D341Med (cell line): Measurements from ENCODE around the gene LRBA.
"Not testable (repeated sequence)": the region's sequence is repeated elsewhere in the genome, so short reads cannot be mapped to it uniquely, and the experiment has no call there.

ENCODE experiments used
- DNase-seq: peaks from one replicate; pipeline ENCODE4 v3.0.0; 2012; ENCODE audit warnings: low spot score

Gene LRBA

GRCh38 chr4:151014521-151015458, at the start of gene LRBA:
Gene LRBA, minus strand, starts transcription at chr4:151015284. Its CDS starts 642 bp downstream, at chr4:151014642.
- peak; percentile 85 for DNase-seq

DNA sequence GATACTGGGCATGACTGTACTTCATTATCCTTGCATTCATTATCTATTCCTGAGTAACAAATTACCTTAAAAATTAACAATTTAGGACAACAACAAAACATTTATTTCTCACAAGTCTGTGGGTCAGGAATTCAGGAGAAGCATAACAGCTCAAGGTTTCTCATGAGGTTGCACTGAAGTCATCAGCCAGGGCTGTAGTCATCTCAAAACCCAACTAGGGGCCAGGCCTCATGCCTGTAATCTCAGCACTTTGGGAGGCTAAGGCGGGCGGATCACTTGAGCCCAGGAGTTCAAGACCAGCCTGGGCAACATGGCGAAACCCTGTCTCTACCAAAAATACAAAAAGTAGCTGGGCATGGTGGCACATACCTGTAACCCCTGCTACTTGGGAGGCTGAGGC, 48.1 kb upstream of the LRBA start:
- DNase-seq: not testable (repeated sequence)

DNA sequence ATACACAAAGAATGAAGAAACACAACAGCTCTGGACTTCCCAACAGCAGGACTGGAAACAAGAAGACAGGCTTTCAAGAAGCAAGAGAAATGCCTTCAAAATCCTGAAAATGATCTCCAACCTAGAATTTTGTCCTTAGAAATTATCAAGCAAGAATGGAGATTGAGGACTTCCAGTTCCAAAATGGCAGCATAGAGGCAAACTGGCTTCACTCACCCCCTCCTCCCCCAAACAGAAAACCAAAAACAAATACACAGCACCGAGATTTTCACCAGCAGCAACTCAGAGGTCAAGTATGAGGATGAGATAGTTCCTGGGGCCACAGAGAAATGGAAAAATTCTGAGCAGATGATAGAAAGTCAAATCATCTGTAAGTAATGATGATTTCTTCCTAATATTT, 40.5 kb upstream of the LRBA start:
- no peak for DNase-seq

- no peak for DNase-seq
Observed at GRCh38 chr4:151052785-151053184, 37.7 kb upstream of the LRBA start.

GRCh38 chr4:151049430-151049884, 34.4 kb upstream of the LRBA start:
- DNase-seq: no peak

GRCh38 chr4:151048913-151049312, 33.8 kb upstream of the LRBA start:
- no peak for DNase-seq

GRCh38 chr4:151046609-151047008, 31.5 kb upstream of the LRBA start:
- no peak for DNase-seq

DNA sequence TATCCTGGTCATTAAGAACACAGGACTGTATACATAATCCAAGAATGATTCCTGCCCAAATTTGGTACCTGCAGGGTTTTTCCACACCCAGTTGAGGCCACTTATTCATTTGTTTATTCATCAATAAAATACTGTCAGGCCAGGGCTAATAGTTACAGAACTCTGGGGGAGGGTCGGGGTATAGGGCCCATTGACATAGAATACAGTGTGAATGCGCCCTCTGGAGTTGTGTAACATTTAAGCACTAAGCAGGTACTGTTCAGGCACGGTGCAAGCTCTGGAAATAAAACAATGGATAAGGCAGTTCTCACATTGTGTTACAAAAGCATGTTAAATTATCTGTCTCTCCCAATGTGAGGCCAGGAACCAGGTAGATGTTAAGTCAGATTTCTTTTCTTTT, 30.8 kb upstream of the LRBA start:
- DNase-seq: peak; percentile 49

GRCh38 chr4:151043803-151044515, 28.9 kb upstream of the LRBA start:
- DNase-seq: no peak

DNA sequence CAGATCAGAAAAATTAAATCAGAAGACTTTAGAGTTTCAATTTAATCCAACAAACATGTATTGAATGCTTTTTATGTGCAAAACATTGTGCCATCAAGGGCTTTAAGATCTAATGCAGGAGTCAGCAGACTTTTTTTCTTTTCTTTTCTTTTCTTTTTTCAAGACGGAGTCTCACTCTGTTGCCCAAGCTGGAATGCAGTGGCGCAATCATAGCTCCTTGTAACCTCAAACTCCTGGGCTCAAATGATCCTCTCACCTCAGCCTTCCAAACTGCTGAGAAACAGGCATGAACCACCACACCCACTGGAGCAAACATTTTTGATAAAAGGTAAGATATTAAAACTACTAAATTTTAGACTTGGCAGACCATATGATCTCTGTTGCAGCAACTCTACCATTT, 24.6 kb upstream of the LRBA start:
- DNase-seq: no peak

DNA sequence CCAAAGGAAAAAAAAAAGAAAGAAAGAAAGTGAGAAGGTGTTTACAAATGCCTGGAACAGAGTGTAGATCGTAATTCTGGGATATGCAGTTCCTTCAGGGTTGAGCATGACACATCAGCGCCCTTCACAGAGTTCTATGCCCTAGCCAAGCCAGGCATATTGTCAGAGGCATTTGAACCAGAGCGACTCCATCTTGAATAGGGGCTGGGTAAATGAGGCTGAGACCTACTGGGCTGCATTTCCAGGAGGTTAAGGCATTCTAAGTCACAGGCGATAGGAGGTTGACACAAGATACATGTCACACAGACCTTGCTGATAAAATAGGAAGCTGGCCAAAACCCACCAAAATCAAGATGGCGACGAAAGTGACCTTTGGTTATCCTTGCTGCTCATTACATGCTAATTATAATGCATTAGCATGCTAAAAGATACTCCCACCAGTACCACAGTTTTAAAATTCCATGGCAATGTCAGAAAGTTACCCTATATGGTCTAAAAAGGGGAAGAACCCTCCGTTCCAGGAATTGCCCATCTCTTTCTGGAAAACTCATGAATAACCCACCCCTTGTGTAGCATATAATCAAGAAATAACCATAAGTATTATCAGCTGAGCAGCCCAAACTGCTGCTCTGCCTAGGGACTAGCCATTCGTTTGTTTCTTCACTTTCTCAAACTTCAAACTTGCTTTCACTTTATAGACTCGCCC, 23.5 kb upstream of the LRBA start:
- DNase-seq: no peak

GRCh38 chr4:151035911-151036310, 20.8 kb upstream of the LRBA start:
- no peak for DNase-seq

GRCh38 chr4:151035328-151035727, 20.2 kb upstream of the LRBA start:
- DNase-seq: no peak

DNA sequence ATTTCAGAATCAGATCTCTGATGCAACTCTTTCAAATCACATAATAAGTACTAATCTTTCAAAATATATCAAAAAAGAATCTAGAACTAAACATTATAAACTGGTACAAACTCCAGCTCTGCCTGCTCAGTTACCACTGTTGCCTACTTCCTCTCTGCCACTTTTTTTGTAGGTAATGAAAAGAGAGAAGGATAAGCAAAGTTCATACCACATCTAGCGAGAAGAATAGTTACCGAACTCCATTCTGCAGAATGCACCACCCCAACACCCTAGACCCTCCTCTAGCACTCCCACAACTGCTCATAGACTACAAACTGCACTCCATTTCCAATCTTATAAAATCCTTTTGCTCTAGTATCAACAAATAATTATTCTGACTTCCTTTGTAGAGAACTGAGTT, 19.7 kb upstream of the LRBA start:
- DNase-seq: no peak

- DNase-seq: no peak
Observed at GRCh38 chr4:151031831-151032605, 16.9 kb upstream of the LRBA start.

GRCh38 chr4:151029537-151029936, 14.5 kb upstream of the LRBA start:
- no peak for DNase-seq

DNA sequence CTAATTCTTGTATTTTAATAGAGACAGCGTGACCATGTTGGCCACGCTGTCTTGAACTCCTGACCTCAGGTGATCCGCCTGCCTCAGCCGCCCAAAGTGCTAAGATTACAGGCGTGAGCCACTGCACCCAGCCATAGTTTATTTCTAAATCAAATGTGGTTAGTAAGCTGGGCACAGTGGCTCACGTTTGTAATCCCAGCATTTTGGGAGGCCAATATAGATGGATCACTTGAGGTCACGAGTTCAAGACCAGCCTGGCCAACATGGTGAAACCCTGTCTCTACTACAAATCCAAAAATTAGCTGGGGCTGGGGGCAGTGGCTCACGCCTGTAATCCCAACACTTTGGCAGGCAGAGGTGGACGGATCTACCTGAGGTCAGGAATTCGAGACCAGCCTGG, 13.9 kb upstream of the LRBA start:
- DNase-seq: not testable (repeated sequence)

- DNase-seq: no peak
Observed at GRCh38 chr4:151025759-151026158, 10.7 kb upstream of the LRBA start.

- DNase-seq: no peak
Observed at GRCh38 chr4:151022586-151022985, 7.5 kb upstream of the LRBA start.

- no peak for DNase-seq
Observed at GRCh38 chr4:151021637-151022334, 6.7 kb upstream of the LRBA start.
